Activated naive CD4-positive, alpha-beta T cell (primary cell): ENCODE measurements around the gene SCGB2B2.
"Not testable (repeated sequence)": the region's sequence is repeated elsewhere in the genome, so short reads cannot be mapped to it uniquely, and the experiment has no call there.

Source experiments
- DNase-seq, 4 experiments: peaks; one replicate each; lab custom pipeline; 2025; lab: John Stamatoyannopoulos, UW

Gene SCGB2B2

GRCh38 chr19:34676697-34677385 is at the start of gene SCGB2B2:
Gene SCGB2B2 (minus strand): TSS chr19:34677159. CDS start chr19:34594563, 82,596 bp downstream.
- DNase-seq: peak in 3 of 4 experiments; percentile 52 to 84 (median 84)

GRCh38 chr19:34725400-34725799 is 48.4 kb upstream of the SCGB2B2 start:
- DNase-seq: no peak

GRCh38 chr19:34722353-34722752 is 45.4 kb upstream of the SCGB2B2 start:
- DNase-seq: no peak

GRCh38 chr19:34715357-34715756 is 38.4 kb upstream of the SCGB2B2 start:
- no peak for DNase-seq

- DNase-seq: no peak
Observed at GRCh38 chr19:34713262-34713637, 36.3 kb upstream of the SCGB2B2 start.

GRCh38 chr19:34712395-34713261 is 35.7 kb upstream of the SCGB2B2 start:
- peak in 1 of 4 experiments; percentile 17 for DNase-seq

- no peak for DNase-seq
Observed at GRCh38 chr19:34711890-34712289, 34.9 kb upstream of the SCGB2B2 start.

- no peak for DNase-seq
Observed at GRCh38 chr19:34707661-34708060, 30.7 kb upstream of the SCGB2B2 start.

- no peak for DNase-seq
Observed at GRCh38 chr19:34692549-34692948, 15.6 kb upstream of the SCGB2B2 start.

GRCh38 chr19:34690372-34690771 is 13.4 kb upstream of the SCGB2B2 start:
- DNase-seq: no peak

GRCh38 chr19:34688592-34688991 is 11.6 kb upstream of the SCGB2B2 start:
- DNase-seq: no peak

- no peak for DNase-seq
Observed at GRCh38 chr19:34687348-34687747, 10.4 kb upstream of the SCGB2B2 start.

GRCh38 chr19:34686455-34686854 is 9.5 kb upstream of the SCGB2B2 start:
- DNase-seq: no peak

- not testable (repeated sequence) for DNase-seq
Observed at GRCh38 chr19:34685266-34685665, 8.3 kb upstream of the SCGB2B2 start.

- DNase-seq: no peak
Observed at GRCh38 chr19:34681478-34681877, 4.5 kb upstream of the SCGB2B2 start.

- DNase-seq: no peak
Observed at GRCh38 chr19:34678421-34678820, 1.5 kb upstream of the SCGB2B2 start.

- DNase-seq: peak in 1 of 4 experiments; percentile 34
Observed at GRCh38 chr19:34678085-34678412, 1.1 kb upstream of the SCGB2B2 start.

- peak; percentile 80 to 92 (median 88) for DNase-seq
Observed at GRCh38 chr19:34677386-34678084, 576 bp upstream of the SCGB2B2 start, which contains the start of gene ZNF302. Gene ZNF302 (plus strand): TSS chr19:34677678. CDS start chr19:34678805, 1,127 bp downstream.

- no peak for DNase-seq
Observed at GRCh38 chr19:34675919-34676318, 1.0 kb downstream of the SCGB2B2 start.

- no peak for DNase-seq
Observed at GRCh38 chr19:34675250-34675649, 1.7 kb downstream of the SCGB2B2 start.

- no peak for DNase-seq
Observed at GRCh38 chr19:34673590-34673989, 3.4 kb downstream of the SCGB2B2 start.

GRCh38 chr19:34671972-34672371 is 5.0 kb downstream of the SCGB2B2 start:
- no peak for DNase-seq

- DNase-seq: no peak
Observed at GRCh38 chr19:34669305-34669704, 7.7 kb downstream of the SCGB2B2 start.
